ENCODE data around the gene HRH4.

The HRH4 gene

GRCh38 chr18:24460388-24460787 lies at the start of gene HRH4:
HRH4 (plus strand) TSS chr18:24460637; CDS start chr18:24460729, 92 bp downstream.
- no peak for DNase-seq (ENCODE audit: low read depth)

- no peak for DNase-seq (ENCODE audit: low read depth)
Observed at GRCh38 chr18:24413148-24413547, 47.3 kb upstream of the HRH4 start.

GRCh38 chr18:24414349-24415003 lies 46.0 kb upstream of the HRH4 start:
- DNase-seq (ENCODE audit: low read depth) = no peak

- DNase-seq (ENCODE audit: low read depth) = no peak
Observed at GRCh38 chr18:24417480-24417879, 43.0 kb upstream of the HRH4 start.

GRCh38 chr18:24420551-24420950 lies 39.9 kb upstream of the HRH4 start:
- DNase-seq (ENCODE audit: low read depth) = no peak

- no peak for DNase-seq (ENCODE audit: low read depth)
Observed at GRCh38 chr18:24421831-24422230, 38.6 kb upstream of the HRH4 start.

GRCh38 chr18:24426073-24426397 lies 34.4 kb upstream of the HRH4 start:
- DNase-seq (ENCODE audit: low read depth) = no peak

- peak; percentile 66 for DNase-seq (ENCODE audit: low read depth)
Observed at GRCh38 chr18:24426398-24427294, 33.8 kb upstream of the HRH4 start, which contains the start of gene IMPACT. IMPACT (plus strand) TSS chr18:24426670; CDS start chr18:24426757, 87 bp downstream.

- DNase-seq (ENCODE audit: low read depth) = no peak
Observed at GRCh38 chr18:24427484-24427883, 33.0 kb upstream of the HRH4 start.

GRCh38 chr18:24428709-24429108 lies 31.7 kb upstream of the HRH4 start:
- DNase-seq (ENCODE audit: low read depth) = no peak

- no peak for DNase-seq (ENCODE audit: low read depth)
Observed at GRCh38 chr18:24429188-24429587, 31.2 kb upstream of the HRH4 start.

- no peak for DNase-seq (ENCODE audit: low read depth)
Observed at GRCh38 chr18:24432618-24433017, 27.8 kb upstream of the HRH4 start.

- DNase-seq (ENCODE audit: low read depth) = no peak
Observed at GRCh38 chr18:24436939-24437338, 23.5 kb upstream of the HRH4 start.

GRCh38 chr18:24443870-24444269 lies 16.6 kb upstream of the HRH4 start:
- no peak for DNase-seq (ENCODE audit: low read depth)

- DNase-seq (ENCODE audit: low read depth) = no peak
Observed at GRCh38 chr18:24446453-24446852, 14.0 kb upstream of the HRH4 start.

- no peak for DNase-seq (ENCODE audit: low read depth)
Observed at GRCh38 chr18:24446953-24447538, 13.4 kb upstream of the HRH4 start.

- no peak for DNase-seq (ENCODE audit: low read depth)
Observed at GRCh38 chr18:24447961-24448360, 12.5 kb upstream of the HRH4 start.

GRCh38 chr18:24456549-24456948 lies 3.9 kb upstream of the HRH4 start:
- no peak for DNase-seq (ENCODE audit: low read depth)

- DNase-seq (ENCODE audit: low read depth) = no peak
Observed at GRCh38 chr18:24459772-24460171, 665 bp upstream of the HRH4 start.

GRCh38 chr18:24461996-24462395 lies 1.6 kb downstream of the HRH4 start:
- no peak for DNase-seq (ENCODE audit: low read depth)

- DNase-seq (ENCODE audit: low read depth) = no peak
Observed at GRCh38 chr18:24462838-24463775, 2.7 kb downstream of the HRH4 start.

GRCh38 chr18:24465486-24465885 lies 5.0 kb downstream of the HRH4 start:
- no peak for DNase-seq (ENCODE audit: low read depth)
